Measurements from ENCODE around the gene DCST2. TPM values are rescaled to one million over a fixed set of nuclear protein-coding genes. Genes with fewer than 3 reads are reported as not detected.

The DCST2 gene
- polyA plus RNA-seq, 1 of the 3 experiments (the other 2 are of a cell fraction): 0.76 TPM

GRCh38 chr1:155024315-155024714 is 9.3 kb downstream of the DCST2 start:
- POLR2A ChIA-PET: no interaction called here

GRCh38 chr1:155023627-155024026 is 10.0 kb downstream of the DCST2 start:
- H3K4me1 ChIP-seq (ENCODE audit: control insufficient read depth in 1 of 2, insufficient read depth in 2 of 2, low read depth in 1 of 2, low read length in 1 of 2): peaks cover 0 to 4% of the 10 kb centered on the region in 2 experiments; a peak in 1 of 4 replicates
- H3K36me3 ChIP-seq (replicated peaks in 1 of 2; ENCODE audit: control insufficient read depth in 1 of 2, insufficient read depth in 2 of 2, low read length in 1 of 2): no peaks in the 10 kb centered on the region
- TF ChIP-seq RXRA (IDR thresholded peaks at IDR 0.05; ENCODE audit: borderline replicate concordance, low read depth): no peak
- TF ChIP-seq GATA2 (CRISPR knock-in tag; IDR thresholded peaks at IDR 0.05): no peak
- TF ChIP-seq MXI1 (IDR thresholded peaks at IDR 0.05; ENCODE audit: low read depth, low read length): no peak
- no peak for TF ChIP-seq PBX3 (IDR thresholded peaks at IDR 0.05)
- TF ChIP-seq, protein P1, sequence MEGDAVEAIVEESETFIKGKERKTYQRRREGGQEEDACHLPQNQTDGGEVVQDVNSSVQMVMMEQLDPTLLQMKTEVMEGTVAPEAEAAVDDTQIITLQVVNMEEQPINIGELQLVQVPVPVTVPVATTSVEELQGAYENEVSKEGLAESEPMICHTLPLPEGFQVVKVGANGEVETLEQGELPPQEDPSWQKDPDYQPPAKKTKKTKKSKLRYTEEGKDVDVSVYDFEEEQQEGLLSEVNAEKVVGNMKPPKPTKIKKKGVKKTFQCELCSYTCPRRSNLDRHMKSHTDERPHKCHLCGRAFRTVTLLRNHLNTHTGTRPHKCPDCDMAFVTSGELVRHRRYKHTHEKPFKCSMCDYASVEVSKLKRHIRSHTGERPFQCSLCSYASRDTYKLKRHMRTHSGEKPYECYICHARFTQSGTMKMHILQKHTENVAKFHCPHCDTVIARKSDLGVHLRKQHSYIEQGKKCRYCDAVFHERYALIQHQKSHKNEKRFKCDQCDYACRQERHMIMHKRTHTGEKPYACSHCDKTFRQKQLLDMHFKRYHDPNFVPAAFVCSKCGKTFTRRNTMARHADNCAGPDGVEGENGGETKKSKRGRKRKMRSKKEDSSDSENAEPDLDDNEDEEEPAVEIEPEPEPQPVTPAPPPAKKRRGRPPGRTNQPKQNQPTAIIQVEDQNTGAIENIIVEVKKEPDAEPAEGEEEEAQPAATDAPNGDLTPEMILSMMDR (IDR thresholded peaks at IDR 0.05): no peak
- no peak for TF ChIP-seq FOXM1 (IDR thresholded peaks at IDR 0.05; ENCODE audit: low read depth)
- no peak for TF ChIP-seq MEF2A (IDR thresholded peaks at IDR 0.05; ENCODE audit: borderline replicate concordance, low read depth)
- TF ChIP-seq TEAD4 (IDR thresholded peaks at IDR 0.05; ENCODE audit: borderline replicate concordance, insufficient read depth): no peak
- no peak for TF ChIP-seq RFX5 (IDR thresholded peaks at IDR 0.05; ENCODE audit: low read length)
- no peak for TF ChIP-seq TAF1 (IDR thresholded peaks at IDR 0.05; ENCODE audit: borderline replicate concordance, low read depth, low read length)
- H4K20me1 ChIP-seq (ENCODE audit: insufficient read depth): no peaks in the 10 kb centered on the region
- ChIA-PET POLR2A (no interaction called here), CTCF (interaction anchor here (0.9 to 4.9 kb wide), 8 partner anchors 11 to 144 kb away, joined by 3 to 28 read pairs (median 6); partner anchors contain the start of gene ADAM15)
- H3K27ac ChIP-seq (ENCODE audit: low read depth in 2 of 2, low read length in 1 of 2): no peak overlapping the region
- H3K4me3 ChIP-seq (ENCODE audit: low read depth in 2 of 2, low read length in 1 of 2): no peak overlapping the region
- no peaks in the 10 kb centered on the region for H3F3A ChIP-seq (replicated peaks; ENCODE audit: insufficient read depth)
- DNase-seq: no peak
- H3K9ac ChIP-seq: no peak overlapping the region
- H3K9me2 ChIP-seq: no peaks in the 10 kb centered on the region
- no peaks in the 10 kb centered on the region for H3K9me3 ChIP-seq
- 73% methylated on average over 5 of the region's 5 CpGs for WGBS (ENCODE audit: low lambda C conversion rate)
- H3K79me2 ChIP-seq (ENCODE audit: insufficient read depth): no peaks in the 10 kb centered on the region
- no peak overlapping the region for H3K4me2 ChIP-seq
- H3K27me3 ChIP-seq (ENCODE audit: insufficient read depth): no peaks in the 10 kb centered on the region
- H2AFZ ChIP-seq (ENCODE audit: low read depth): no peak overlapping the region

More at GRCh38 chr1:155024315-155024714, 9.3 kb downstream of the DCST2 start:
- Histone ChIP-seq H3K9me2 (no peaks in the 10 kb centered on the region), H3K9me3 (no peaks in the 10 kb centered on the region), H3K36me3 (replicated peaks in 1 of 2; ENCODE audit: control insufficient read depth in 1 of 2, insufficient read depth in 2 of 2, low read length in 1 of 2) (no peaks in the 10 kb centered on the region), H3F3A (replicated peaks; ENCODE audit: insufficient read depth) (no peaks in the 10 kb centered on the region), H3K4me3 (ENCODE audit: low read depth in 2 of 2, low read length in 1 of 2) (no peak overlapping the region), H2AFZ (ENCODE audit: low read depth) (no peak overlapping the region), H3K79me2 (ENCODE audit: insufficient read depth) (no peaks in the 10 kb centered on the region), H3K9ac (no peak overlapping the region), H3K27ac (ENCODE audit: low read depth in 2 of 2, low read length in 1 of 2) (no peak overlapping the region), H3K27me3 (ENCODE audit: insufficient read depth) (no peaks in the 10 kb centered on the region), H3K4me2 (no peak overlapping the region), H4K20me1 (ENCODE audit: insufficient read depth) (no peaks in the 10 kb centered on the region), H3K4me1 (ENCODE audit: control insufficient read depth in 1 of 2, insufficient read depth in 2 of 2, low read depth in 1 of 2, low read length in 1 of 2) (peaks cover 0 to 4% of the 10 kb centered on the region in 2 experiments; a peak in 1 of 4 replicates)
- CTCF ChIA-PET: interaction anchor here (2.1 kb wide), 2 partner anchors 7 to 21 kb away, joined by 9 to 12 read pairs; no protein-coding TSS in a partner anchor
- DNase-seq: no peak
- TF ChIP-seq TAF1 (IDR thresholded peaks at IDR 0.05; ENCODE audit: borderline replicate concordance, low read depth, low read length): no peak
- no peak for TF ChIP-seq FOXJ3 (CRISPR knock-in tag; IDR thresholded peaks at IDR 0.05)
- TF ChIP-seq ELF1 (IDR thresholded peaks at IDR 0.05): no peak
- TF ChIP-seq MAX (IDR thresholded peaks at IDR 0.05; ENCODE audit: low read depth): no peak
- TF ChIP-seq, protein P2, sequence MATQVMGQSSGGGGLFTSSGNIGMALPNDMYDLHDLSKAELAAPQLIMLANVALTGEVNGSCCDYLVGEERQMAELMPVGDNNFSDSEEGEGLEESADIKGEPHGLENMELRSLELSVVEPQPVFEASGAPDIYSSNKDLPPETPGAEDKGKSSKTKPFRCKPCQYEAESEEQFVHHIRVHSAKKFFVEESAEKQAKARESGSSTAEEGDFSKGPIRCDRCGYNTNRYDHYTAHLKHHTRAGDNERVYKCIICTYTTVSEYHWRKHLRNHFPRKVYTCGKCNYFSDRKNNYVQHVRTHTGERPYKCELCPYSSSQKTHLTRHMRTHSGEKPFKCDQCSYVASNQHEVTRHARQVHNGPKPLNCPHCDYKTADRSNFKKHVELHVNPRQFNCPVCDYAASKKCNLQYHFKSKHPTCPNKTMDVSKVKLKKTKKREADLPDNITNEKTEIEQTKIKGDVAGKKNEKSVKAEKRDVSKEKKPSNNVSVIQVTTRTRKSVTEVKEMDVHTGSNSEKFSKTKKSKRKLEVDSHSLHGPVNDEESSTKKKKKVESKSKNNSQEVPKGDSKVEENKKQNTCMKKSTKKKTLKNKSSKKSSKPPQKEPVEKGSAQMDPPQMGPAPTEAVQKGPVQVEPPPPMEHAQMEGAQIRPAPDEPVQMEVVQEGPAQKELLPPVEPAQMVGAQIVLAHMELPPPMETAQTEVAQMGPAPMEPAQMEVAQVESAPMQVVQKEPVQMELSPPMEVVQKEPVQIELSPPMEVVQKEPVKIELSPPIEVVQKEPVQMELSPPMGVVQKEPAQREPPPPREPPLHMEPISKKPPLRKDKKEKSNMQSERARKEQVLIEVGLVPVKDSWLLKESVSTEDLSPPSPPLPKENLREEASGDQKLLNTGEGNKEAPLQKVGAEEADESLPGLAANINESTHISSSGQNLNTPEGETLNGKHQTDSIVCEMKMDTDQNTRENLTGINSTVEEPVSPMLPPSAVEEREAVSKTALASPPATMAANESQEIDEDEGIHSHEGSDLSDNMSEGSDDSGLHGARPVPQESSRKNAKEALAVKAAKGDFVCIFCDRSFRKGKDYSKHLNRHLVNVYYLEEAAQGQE (IDR thresholded peaks at IDR 0.05; ENCODE audit: low read depth, low read length): no peak
- no peak for TF ChIP-seq NFIC (IDR thresholded peaks at IDR 0.05; ENCODE audit: borderline replicate concordance)
- no peak for TF ChIP-seq RXRA (IDR thresholded peaks at IDR 0.05; ENCODE audit: borderline replicate concordance, low read depth)
- no peak for TF ChIP-seq RFX5 (IDR thresholded peaks at IDR 0.05; ENCODE audit: low read length)
- TF ChIP-seq IRF3 (IDR thresholded peaks at IDR 0.05; ENCODE audit: low read depth, low read length): no peak
- 85% methylated on average over 9 of the region's 9 CpGs for WGBS (ENCODE audit: low lambda C conversion rate)
